ENCODE data around the gene PIK3CD. TPM values are rescaled to one million over a fixed set of nuclear protein-coding genes. Genes with fewer than 3 reads are reported as not detected.

The PIK3CD gene
- total RNA-seq, 1 experiment from 2014 or later, result 4.5 TPM

GRCh38 chr1:9749361-9749760 lies 97.8 kb downstream of the PIK3CD start:
- Histone ChIP-seq H2AFZ (ENCODE audit: low read length) (no peak overlapping the region), H3K79me2 (ENCODE audit: low read length) (no peaks in the 10 kb centered on the region), H3K9me3 (ENCODE audit: low read length) (no peaks in the 10 kb centered on the region), H3K4me3 (ENCODE audit: low read length) (no peak overlapping the region), H3K9ac (ENCODE audit: low read length) (no peak overlapping the region), H4K20me1 (ENCODE audit: low read length) (no peaks in the 10 kb centered on the region), H3K27me3 (ENCODE audit: low read length) (no peaks in the 10 kb centered on the region), H3K36me3 (ENCODE audit: low read depth, low read length) (peaks cover 20% of the 10 kb centered on the region; the same call in 1 of the 2 replicates), H3K4me2 (ENCODE audit: low read length) (no peak overlapping the region), H3K9me2 (replicated peaks; ENCODE audit: low read length) (no peaks in the 10 kb centered on the region), H3K27ac (ENCODE audit: low read length) (no peak overlapping the region), H3F3A (ENCODE audit: low read length, unreplicated experiment) (no peaks in the 10 kb centered on the region), H3K4me1 (ENCODE audit: insufficient read depth, low read length) (no peaks in the 10 kb centered on the region)
- no peak for DNase-seq
- ChIA-PET CTCF (no interaction called here), POLR2A (ENCODE audit: unreplicated experiment) (no interaction called here)
- intact Hi-C loops (cut with micrococcal nuclease), result no loop called here
- TF ChIP-seq CTCF (conservative IDR thresholded peaks at IDR 0.05; ENCODE audit: low read depth, low read length) (no peak), EZH2phosphoT487 (IDR thresholded peaks at IDR 0.05; ENCODE audit: borderline replicate concordance, low read length) (no peak), EZH2 (IDR thresholded peaks at IDR 0.05; ENCODE audit: low read length, unreplicated experiment) (no peak)
- BruUV-seq (replicated peaks), result no TSS peak
- ATAC-seq, result no peak

GRCh38 chr1:9751971-9752370 lies 100.4 kb downstream of the PIK3CD start:
- BruUV-seq (replicated peaks), result no TSS peak
- Histone ChIP-seq H3K27me3 (ENCODE audit: low read length) (no peaks in the 10 kb centered on the region), H4K20me1 (ENCODE audit: low read length) (no peaks in the 10 kb centered on the region), H3K27ac (ENCODE audit: low read length) (no peak overlapping the region), H3K4me3 (ENCODE audit: low read length) (no peak overlapping the region), H3K4me2 (ENCODE audit: low read length) (no peak overlapping the region), H3F3A (ENCODE audit: low read length, unreplicated experiment) (no peaks in the 10 kb centered on the region), H3K36me3 (ENCODE audit: low read depth, low read length) (peaks cover 23% of the 10 kb centered on the region; the same call in 1 of the 2 replicates), H3K4me1 (ENCODE audit: insufficient read depth, low read length) (no peaks in the 10 kb centered on the region), H3K79me2 (ENCODE audit: low read length) (peaks cover 9% of the 10 kb centered on the region; the same call in 1 of the 2 replicates), H3K9ac (ENCODE audit: low read length) (no peak overlapping the region), H2AFZ (ENCODE audit: low read length) (no peak overlapping the region), H3K9me3 (ENCODE audit: low read length) (no peaks in the 10 kb centered on the region), H3K9me2 (replicated peaks; ENCODE audit: low read length) (no peaks in the 10 kb centered on the region)
- ChIA-PET POLR2A (ENCODE audit: unreplicated experiment) (no interaction called here), CTCF (no interaction called here)
- ATAC-seq (no peak), DNase-seq (no peak)
- intact Hi-C loops (cut with micrococcal nuclease), result no loop called here
- TF ChIP-seq EZH2 (IDR thresholded peaks at IDR 0.05; ENCODE audit: low read length, unreplicated experiment), result no peak
- no peak for TF ChIP-seq CTCF (conservative IDR thresholded peaks at IDR 0.05; ENCODE audit: low read depth, low read length)
- TF ChIP-seq EZH2phosphoT487 (IDR thresholded peaks at IDR 0.05; ENCODE audit: borderline replicate concordance, low read length), result no peak

DNA sequence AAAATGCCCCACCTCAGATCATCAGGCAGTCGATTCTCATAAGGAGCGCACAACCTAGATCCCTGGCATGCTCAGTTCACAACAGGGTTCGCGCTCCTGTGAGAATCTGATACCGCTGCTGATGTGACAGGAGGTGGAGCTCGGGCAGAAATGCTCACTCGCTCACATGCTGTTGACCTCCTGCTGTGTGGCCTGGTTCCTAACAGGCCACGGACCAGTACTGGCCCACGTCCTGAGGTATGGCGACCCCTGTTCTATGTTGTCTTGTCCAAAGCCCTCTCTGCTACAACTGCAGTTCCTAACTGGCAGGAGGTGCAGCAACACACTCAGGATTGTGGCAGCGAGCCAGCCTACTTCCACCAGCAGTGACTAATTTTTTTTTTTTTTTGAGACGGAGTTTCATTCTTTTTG lies 101.6 kb downstream of the PIK3CD start:
- ATAC-seq, result peak; percentile 64
- no peaks in the 10 kb centered on the region for H3K4me1 ChIP-seq (ENCODE audit: insufficient read depth, low read length)
- no peak overlapping the region for H3K4me3 ChIP-seq (ENCODE audit: low read length)
- H2AFZ ChIP-seq (ENCODE audit: low read length), result no peak overlapping the region
- no peak overlapping the region for H3K4me2 ChIP-seq (ENCODE audit: low read length)
- H3K36me3 ChIP-seq (ENCODE audit: low read depth, low read length), result peaks cover 23% of the 10 kb centered on the region; the same call in 1 of the 2 replicates
- no peaks in the 10 kb centered on the region for H3K9me3 ChIP-seq (ENCODE audit: low read length)
- no peaks in the 10 kb centered on the region for H3F3A ChIP-seq (ENCODE audit: low read length, unreplicated experiment)
- TF ChIP-seq CTCF (conservative IDR thresholded peaks at IDR 0.05; ENCODE audit: low read depth, low read length) (no peak), EZH2phosphoT487 (IDR thresholded peaks at IDR 0.05; ENCODE audit: borderline replicate concordance, low read length) (no peak), EZH2 (IDR thresholded peaks at IDR 0.05; ENCODE audit: low read length, unreplicated experiment) (no peak)
- peak; percentile 56 for DNase-seq
- H3K9ac ChIP-seq (ENCODE audit: low read length), result no peak overlapping the region
- no peaks in the 10 kb centered on the region for H4K20me1 ChIP-seq (ENCODE audit: low read length)
- no peaks in the 10 kb centered on the region for H3K9me2 ChIP-seq (replicated peaks; ENCODE audit: low read length)
- H3K27ac ChIP-seq (ENCODE audit: low read length), result no peak overlapping the region
- ChIA-PET CTCF (no interaction called here), POLR2A (ENCODE audit: unreplicated experiment) (no interaction called here)
- BruUV-seq (replicated peaks), result no TSS peak
- intact Hi-C loops (cut with micrococcal nuclease), result no loop called here
- H3K79me2 ChIP-seq (ENCODE audit: low read length), result peaks cover 15% of the 10 kb centered on the region
- no peaks in the 10 kb centered on the region for H3K27me3 ChIP-seq (ENCODE audit: low read length)
